Measurements from ENCODE around the gene HMX1. TPM values are rescaled to one million over a fixed set of nuclear protein-coding genes. Genes with fewer than 3 reads are reported as not detected.

HMX1 gene
- total RNA-seq (2022) (0.20 TPM in 1 of 2 replicates, not detected in the other), Bru-seq, nascent RNA (not detected), BruChase-seq, experiment 1, labeled RNA remaining after a 2-hour chase (not detected), BruChase-seq, experiment 2, labeled RNA remaining after a 6-hour chase (percentile 9 among the genes with signal in this experiment)
- long read RNA-seq, result 0 reads

DNA sequence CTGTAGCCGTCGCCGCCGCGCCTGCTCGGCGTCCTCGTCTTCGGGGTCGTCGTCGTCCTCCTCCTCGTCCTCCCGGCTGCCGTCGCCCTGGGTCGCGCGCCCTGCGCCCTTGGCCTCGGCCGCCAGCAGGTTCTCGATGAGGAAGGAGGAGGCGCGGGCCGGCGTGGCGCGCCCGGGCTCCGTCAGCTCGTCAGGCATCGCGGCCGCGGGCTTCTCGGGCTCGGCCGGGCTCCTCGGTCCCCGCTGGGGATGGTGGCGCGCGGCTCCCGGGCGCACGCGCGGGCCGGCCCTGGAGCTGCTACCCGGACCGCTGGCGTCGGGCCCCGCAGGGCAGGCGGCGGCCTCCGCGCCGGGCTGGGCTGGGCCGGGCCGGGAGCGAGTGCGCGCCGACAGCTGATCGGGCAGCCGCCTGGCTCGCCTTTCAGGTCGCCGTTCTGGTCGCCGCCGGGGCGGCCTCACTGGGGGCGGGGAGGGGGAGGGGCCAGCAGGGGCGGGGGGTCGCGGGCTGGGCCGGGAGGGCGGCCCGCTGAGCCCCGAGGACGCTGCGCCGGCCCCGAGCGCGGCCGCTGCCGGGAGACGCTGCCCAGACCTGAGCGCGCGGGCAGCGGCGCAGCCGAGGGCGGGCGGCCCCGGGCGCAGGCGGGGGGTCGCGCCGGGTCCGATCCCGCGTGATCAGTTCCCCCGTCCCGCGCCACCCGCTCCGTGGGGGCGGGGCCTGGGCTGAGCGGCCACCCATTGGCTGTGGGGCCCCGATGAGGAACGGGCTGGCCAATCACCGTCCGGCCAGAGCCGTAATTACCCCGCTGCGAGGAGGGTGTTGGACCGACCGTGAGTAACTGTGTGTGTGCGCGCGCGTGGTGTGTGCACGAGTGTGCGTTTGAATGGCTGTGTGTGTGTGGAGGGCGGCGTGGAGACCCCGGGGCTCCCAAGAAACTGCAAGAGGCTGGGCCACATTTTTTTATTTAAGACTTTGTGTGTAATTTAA is at the start of gene HMX1:
HMX1 (minus strand) TSS at position 423 of the 985 bp plus-strand sequence; CDS start at position 198, 225 bp downstream.
- no peaks in the 10 kb centered on the region for H3K9me3 ChIP-seq
- H3K27me3 ChIP-seq (replicated peaks; ENCODE audit: control insufficient read depth, insufficient read depth, low read length), result no peaks in the 10 kb centered on the region
- intact Hi-C loops (cut with micrococcal nuclease; ENCODE audit: unreplicated experiment), result no loop called here
- DNase-seq, result peak; percentile 37 to 52
- POLR2A ChIA-PET, result no interaction called here
- no peaks in the 10 kb centered on the region for H3K4me1 ChIP-seq
- Mint-ChIP-seq H3K9me3 (ENCODE audit: unreplicated experiment) (no peaks in the 10 kb centered on the region), H3K27ac (ENCODE audit: unreplicated experiment) (no peak within 1 kb of the TSS), H3K36me3 (ENCODE audit: insufficient read depth, unreplicated experiment) (no peaks in the 10 kb centered on the region), H3K4me1 (ENCODE audit: low read depth, unreplicated experiment) (peaks cover 8% of the 10 kb centered on the region), H3K27me3 (ENCODE audit: insufficient read depth, unreplicated experiment) (peaks cover 32% of the 10 kb centered on the region), H3K4me3 (ENCODE audit: unreplicated experiment) (peak within 1 kb of the TSS; percentile 10)
- CTCF ChIA-PET, result no interaction called here
- H3K4me3 ChIP-seq (ENCODE audit: low read depth, low read length), result no peak within 1 kb of the TSS
- TF ChIP-seq, protein P1, sequence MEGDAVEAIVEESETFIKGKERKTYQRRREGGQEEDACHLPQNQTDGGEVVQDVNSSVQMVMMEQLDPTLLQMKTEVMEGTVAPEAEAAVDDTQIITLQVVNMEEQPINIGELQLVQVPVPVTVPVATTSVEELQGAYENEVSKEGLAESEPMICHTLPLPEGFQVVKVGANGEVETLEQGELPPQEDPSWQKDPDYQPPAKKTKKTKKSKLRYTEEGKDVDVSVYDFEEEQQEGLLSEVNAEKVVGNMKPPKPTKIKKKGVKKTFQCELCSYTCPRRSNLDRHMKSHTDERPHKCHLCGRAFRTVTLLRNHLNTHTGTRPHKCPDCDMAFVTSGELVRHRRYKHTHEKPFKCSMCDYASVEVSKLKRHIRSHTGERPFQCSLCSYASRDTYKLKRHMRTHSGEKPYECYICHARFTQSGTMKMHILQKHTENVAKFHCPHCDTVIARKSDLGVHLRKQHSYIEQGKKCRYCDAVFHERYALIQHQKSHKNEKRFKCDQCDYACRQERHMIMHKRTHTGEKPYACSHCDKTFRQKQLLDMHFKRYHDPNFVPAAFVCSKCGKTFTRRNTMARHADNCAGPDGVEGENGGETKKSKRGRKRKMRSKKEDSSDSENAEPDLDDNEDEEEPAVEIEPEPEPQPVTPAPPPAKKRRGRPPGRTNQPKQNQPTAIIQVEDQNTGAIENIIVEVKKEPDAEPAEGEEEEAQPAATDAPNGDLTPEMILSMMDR (IDR thresholded peaks at IDR 0.05; ENCODE audit: insufficient read depth in 1 of 2, low read depth in 1 of 2, low read length in 1 of 2, severe bottlenecking in 1 of 2, unreplicated experiment in 1 of 2), result no peak
- BruUV-seq (replicated peaks), result no TSS peak
- no peaks in the 10 kb centered on the region for H3K36me3 ChIP-seq (ENCODE audit: control insufficient read depth, insufficient read depth, low read length)

DNA sequence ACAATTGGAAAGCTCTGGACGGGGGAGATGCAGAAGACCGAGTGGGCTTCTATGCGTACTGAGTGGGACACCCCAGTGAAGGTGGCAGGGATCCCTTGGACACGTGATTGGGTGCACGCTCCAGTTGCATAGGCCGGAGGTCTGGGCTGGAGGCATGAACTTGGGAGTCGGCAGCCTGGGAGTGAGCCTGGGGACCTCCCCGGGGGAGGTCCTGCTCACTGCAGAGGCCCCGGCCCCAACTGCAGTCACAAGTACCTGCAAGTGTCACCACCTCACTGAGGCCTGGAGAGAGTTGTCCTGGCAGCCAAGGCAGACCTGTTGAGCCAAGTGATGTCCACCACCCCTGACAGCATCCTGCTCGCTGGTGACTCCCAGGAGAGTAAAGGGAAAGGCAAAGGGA is 49.3 kb upstream of the HMX1 start:
- intact Hi-C loops (cut with micrococcal nuclease; ENCODE audit: unreplicated experiment), result no loop called here
- H3K36me3 ChIP-seq (ENCODE audit: control insufficient read depth, insufficient read depth, low read length), result no peaks in the 10 kb centered on the region
- no peak overlapping the region for H3K4me3 Mint-ChIP-seq (ENCODE audit: unreplicated experiment)
- H3K27ac Mint-ChIP-seq (ENCODE audit: unreplicated experiment), result no peak overlapping the region
- no peaks in the 10 kb centered on the region for H3K4me1 Mint-ChIP-seq (ENCODE audit: low read depth, unreplicated experiment)
- no peaks in the 10 kb centered on the region for H3K36me3 Mint-ChIP-seq (ENCODE audit: insufficient read depth, unreplicated experiment)
- POLR2A ChIA-PET, result no interaction called here
- no peak overlapping the region for H3K4me3 ChIP-seq (ENCODE audit: low read depth, low read length)
- H3K9me3 ChIP-seq, result no peaks in the 10 kb centered on the region
- no peak for DNase-seq
- CTCF ChIA-PET, result interaction anchor here (0.6 kb wide), 1 partner anchor 19 kb away, joined by 3 read pairs; no protein-coding TSS in a partner anchor
- TF ChIP-seq, protein P1 (IDR thresholded peaks at IDR 0.05; ENCODE audit: insufficient read depth in 1 of 2, low read depth in 1 of 2, low read length in 1 of 2, severe bottlenecking in 1 of 2, unreplicated experiment in 1 of 2), result no peak
- no peaks in the 10 kb centered on the region for H3K4me1 ChIP-seq
- H3K27me3 ChIP-seq (replicated peaks; ENCODE audit: control insufficient read depth, insufficient read depth, low read length), result no peaks in the 10 kb centered on the region
- BruUV-seq (replicated peaks), result no TSS peak
- no peaks in the 10 kb centered on the region for H3K9me3 Mint-ChIP-seq (ENCODE audit: unreplicated experiment)
- H3K27me3 Mint-ChIP-seq (ENCODE audit: insufficient read depth, unreplicated experiment), result peaks cover 8% of the 10 kb centered on the region

DNA sequence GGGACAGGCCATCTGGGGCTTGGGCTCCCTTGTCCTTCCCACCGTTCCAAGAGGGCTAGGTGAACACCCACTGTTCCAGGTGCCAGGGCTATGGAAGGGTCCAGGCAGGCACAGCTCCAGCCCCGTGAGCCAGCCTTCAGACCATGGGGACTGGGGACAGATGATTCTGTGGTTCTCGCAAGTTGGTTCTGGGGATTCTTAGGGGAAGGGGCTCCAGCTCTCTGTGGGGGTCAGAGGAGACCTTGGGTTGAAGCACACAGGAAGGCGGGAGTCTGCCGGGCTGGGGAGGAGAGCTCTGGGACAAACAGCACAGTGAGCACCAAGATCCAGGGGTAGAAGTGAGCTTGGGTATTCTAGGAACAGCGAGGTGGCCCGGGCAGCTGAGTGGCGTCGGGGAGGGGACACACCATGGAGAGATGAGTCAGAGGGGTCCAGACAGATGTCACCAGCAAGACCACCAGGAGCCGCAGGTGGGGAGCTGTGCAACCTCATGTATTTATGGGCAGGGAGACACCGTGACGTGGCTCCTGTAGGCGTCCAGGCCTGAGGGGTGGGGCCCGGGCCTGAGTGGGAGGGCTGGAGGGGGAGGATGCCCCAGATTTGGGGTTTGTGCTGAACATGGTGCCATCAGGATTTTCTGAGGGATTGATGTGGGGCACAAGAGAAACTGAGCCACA is 48.8 kb upstream of the HMX1 start:
- BruUV-seq (replicated peaks), result no TSS peak

More for the DNA sequence above, 48.8 kb upstream of the HMX1 start:
- no peaks in the 10 kb centered on the region for H3K36me3 ChIP-seq (ENCODE audit: control insufficient read depth, insufficient read depth, low read length)
- POLR2A ChIA-PET, result no interaction called here
- no peak overlapping the region for H3K27ac Mint-ChIP-seq (ENCODE audit: unreplicated experiment)
- CTCF ChIA-PET, result interaction anchor here (0.6 kb wide), 1 partner anchor 19 kb away, joined by 3 read pairs; no protein-coding TSS in a partner anchor
- intact Hi-C loops (cut with micrococcal nuclease; ENCODE audit: unreplicated experiment), result no loop called here
- H3K9me3 ChIP-seq, result no peaks in the 10 kb centered on the region
- no peaks in the 10 kb centered on the region for H3K27me3 ChIP-seq (replicated peaks; ENCODE audit: control insufficient read depth, insufficient read depth, low read length)
- TF ChIP-seq, protein P1 (IDR thresholded peaks at IDR 0.05; ENCODE audit: insufficient read depth in 1 of 2, low read depth in 1 of 2, low read length in 1 of 2, severe bottlenecking in 1 of 2, unreplicated experiment in 1 of 2), result no peak
- no peaks in the 10 kb centered on the region for H3K4me1 Mint-ChIP-seq (ENCODE audit: low read depth, unreplicated experiment)
- peaks cover 8% of the 10 kb centered on the region for H3K27me3 Mint-ChIP-seq (ENCODE audit: insufficient read depth, unreplicated experiment)
- no peaks in the 10 kb centered on the region for H3K4me1 ChIP-seq
- no peak overlapping the region for H3K4me3 ChIP-seq (ENCODE audit: low read depth, low read length)
- no peaks in the 10 kb centered on the region for H3K36me3 Mint-ChIP-seq (ENCODE audit: insufficient read depth, unreplicated experiment)
- H3K9me3 Mint-ChIP-seq (ENCODE audit: unreplicated experiment), result no peaks in the 10 kb centered on the region
- DNase-seq, result peak in 1 of 2 experiments; percentile 16
- no peak overlapping the region for H3K4me3 Mint-ChIP-seq (ENCODE audit: unreplicated experiment)

Data from Caco-2 (cell line).